A549 (cell line): Measurements from ENCODE around the gene DLG2. TPM values are rescaled to one million over a fixed set of nuclear protein-coding genes. Genes with fewer than 3 reads are reported as not detected.

Experiments used
- ATAC-seq, 2 experiments: fragments of 200-7000 bp in 1 of 2; fragments of >200 bp in 1 of 2; cut with Nextera tagmentation in 1 of 2; cut with Tn5 transposase in 1 of 2; 3 replicates each; pipeline versions ENCODE4 v1.8.0 to v1.9.1; 2018 to 2020; ENCODE audit warnings: mild to moderate bottlenecking in 1 of 2, moderate library complexity in 1 of 2
- CTCF ChIA-PET: fragments of 300-600 bp; sonication (Branson Sonifier 250); formaldehyde crosslinking; extraction: SDS; loops from one replicate; lab custom pipeline; 2021; ENCODE audit warnings: antibody characterized with exemption, inconsistent platforms; lab: Yijun Ruan, JAX
- POLR2A ChIA-PET: fragments of 350-600 bp; formaldehyde crosslinking; extraction: SDS; loops from one replicate; lab custom pipeline; 2021; ENCODE audit warnings: antibody characterized with exemption, inconsistent platforms; lab: Yijun Ruan, JAX
- DNase-seq, 2 experiments: peaks; one replicate each; pipeline versions ENCODE4 v3.0.0 to v3.0.0-alpha.2; 2011 to 2016; ENCODE audit warnings: low read depth in 1 of 2, low spot score in 1 of 2
- FAIRE-seq: peaks from 2 replicates; lab custom pipeline; 2011; peaks lifted over from hg19 to GRCh38; lab: Jason Lieb, UNC
- H3K27ac ChIP-seq, 2 experiments: fragments of >200 bp; sonication (Bioruptor Twin); formaldehyde crosslinking; 3 replicates each; pipeline ENCODE4 v1.5.1; 2016 to 2017
- H3K4me1 ChIP-seq: fragments of >200 bp; sonication (Bioruptor Twin); formaldehyde crosslinking; 3 replicates; pipeline ENCODE4 v1.6.1; 2016
- H3K4me2 ChIP-seq: fragments of >200 bp; sonication (Bioruptor Twin); formaldehyde crosslinking; 3 replicates; pipeline ENCODE4 v1.6.1; 2016
- H3K4me3 ChIP-seq: fragments of >200 bp; sonication (Bioruptor Twin); formaldehyde crosslinking; 3 replicates; pipeline ENCODE4 v1.5.1; 2016
- H3K9me3 ChIP-seq: fragments of >200 bp; sonication (Bioruptor Twin); formaldehyde crosslinking; 3 replicates; pipeline ENCODE4 v1.6.1; 2016
- CBX2 ChIP-seq: fragments of 200-600 bp; sonication (generic); IDR thresholded peaks from 2 replicates; pipeline ENCODE4 v1.6.1; 2016; ENCODE audit warnings: low read depth, mild to moderate bottlenecking, borderline replicate concordance
- CBX8 ChIP-seq: fragments of 200-600 bp; sonication (generic); IDR thresholded peaks from 2 replicates; pipeline ENCODE4 v1.6.1; 2016
- CHD2 ChIP-seq: fragments of 150-350 bp; IDR thresholded peaks from 2 replicates; pipeline ENCODE4 v1.6.1; 2014; ENCODE audit warnings: low read length; ENCODE audit not compliant: partially characterized antibody
- HDAC2 ChIP-seq: fragments of 200-600 bp; sonication (generic); IDR thresholded peaks from 2 replicates; pipeline ENCODE4 v1.6.1; 2016
- HEYL ChIP-seq: fragments of 250-450 bp; sonication (Bioruptor Pico); IDR thresholded peaks from 2 replicates; pipeline ENCODE4 v1.8.0; 2021; ENCODE audit warnings: mild to moderate bottlenecking, moderate library complexity
- JUN ChIP-seq, 2 experiments: fragments of >200 bp; sonication (Bioruptor Twin); formaldehyde crosslinking; IDR thresholded peaks; 2 replicates in 1 of 2; 3 replicates in 1 of 2; pipeline ENCODE4 v1.6.1; 2016 to 2017
- KDM1A ChIP-seq: fragments of 200-600 bp; sonication (generic); IDR thresholded peaks from 2 replicates; pipeline ENCODE4 v1.6.1; 2016; ENCODE audit warnings: low read depth, mild to moderate bottlenecking
- KDM5A ChIP-seq: fragments of 200-600 bp; sonication (generic); IDR thresholded peaks from 2 replicates; pipeline ENCODE4 v1.6.1; 2016; ENCODE audit warnings: antibody characterized with exemption, mild to moderate bottlenecking
- NFE2L2 ChIP-seq: fragments of 150-350 bp; conservative IDR thresholded peaks from 2 replicates; pipeline ENCODE4 v1.6.1; 2014; ENCODE audit warnings: low read length
- NR3C1 ChIP-seq: fragments of >200 bp; sonication (Bioruptor Twin); formaldehyde crosslinking; IDR thresholded peaks from 3 replicates; pipeline ENCODE4 v1.6.1; 2017
- POLR2AphosphoS2 ChIP-seq: conservative IDR thresholded peaks from 2 replicates; pipeline ENCODE4 v1.6.1; 2012; ENCODE audit warnings: low read length, improper control_type of control experiment, inconsistent platforms
- RARB ChIP-seq: fragments of 250-450 bp; sonication (Bioruptor Pico); IDR thresholded peaks from 2 replicates; pipeline ENCODE4 v1.8.0; 2021; ENCODE audit warnings: mild to moderate bottlenecking, moderate library complexity
- RCOR1 ChIP-seq: fragments of 150-350 bp; IDR thresholded peaks from 2 replicates; pipeline ENCODE4 v1.6.1; 2014; ENCODE audit warnings: antibody characterized with exemption, low read length, low read depth
- RNF2 ChIP-seq: fragments of 200-600 bp; sonication (generic); IDR thresholded peaks from 2 replicates; pipeline ENCODE4 v1.6.1; 2016; ENCODE audit warnings: low read depth, mild to moderate bottlenecking, antibody characterized with exemption, moderate library complexity, borderline replicate concordance
- SMC3 ChIP-seq: fragments of >200 bp; sonication (Bioruptor Twin); formaldehyde crosslinking; IDR thresholded peaks from 3 replicates; pipeline ENCODE4 v1.6.1; 2018; ENCODE audit warnings: inconsistent platforms
- SREBF2 ChIP-seq: fragments of 450-650 bp; IDR thresholded peaks from 2 replicates; pipeline ENCODE4 v1.6.1; 2014; ENCODE audit warnings: mild to moderate bottlenecking, moderate library complexity
- ZSCAN20 ChIP-seq: fragments of 250-450 bp; sonication (Bioruptor Pico); IDR thresholded peaks from 2 replicates; pipeline ENCODE4 v1.8.0; 2022; ENCODE audit warnings: mild to moderate bottlenecking, moderate library complexity
- WGBS: methylation state at CpG from one replicate; pipeline ENCODE4 v1.1.6; 2017; ENCODE audit errors: missing lambda C conversion rate; 5-methylcytosine and 5-hydroxymethylcytosine counted together
- polyA plus RNA-seq, 4 experiments: library from polyadenylated mRNA; depleted of rRNA in 3 of 4; stranded (reverse); fragments of >200 nt; fragmentation: RNase III in 1 of 4; extraction: RNeasy Plus Mini Kit Qiagen cat#74134 plus additional on column Dnase treatment in 1 of 4; gene quantifications; 2 replicates in 3 of 4; 3 replicates in 1 of 4; pipeline ENCODE4 v1.2.3, GENCODE V29; 2011 to 2017
- TF ChIP-seq, protein P1 (sequence below): IDR thresholded peaks from 2 replicates; pipeline ENCODE4 v1.6.1; 2012
- TF ChIP-seq, protein P2 (sequence below): fragments of 200-600 bp; sonication (generic); IDR thresholded peaks from 2 replicates; pipeline ENCODE4 v1.6.1; 2016; ENCODE audit warnings: antibody characterized with exemption, mild to moderate bottlenecking, moderate library complexity
- TF ChIP-seq, protein P3 (sequence below): fragments of >200 bp; sonication (Bioruptor Twin); formaldehyde crosslinking; IDR thresholded peaks from 2 replicates; pipeline ENCODE4 v1.6.1; 2016
- TF ChIP-seq, protein P4 (sequence below): fragments of >200 bp; sonication (Bioruptor Twin); formaldehyde crosslinking; IDR thresholded peaks from 3 replicates; pipeline ENCODE4 v1.6.1; 2016

The DLG2 gene
- polyA plus RNA-seq, 2 of the 4 experiments (the other 2 are of a cell fraction), result 0.26 to 0.79 TPM

DNA sequence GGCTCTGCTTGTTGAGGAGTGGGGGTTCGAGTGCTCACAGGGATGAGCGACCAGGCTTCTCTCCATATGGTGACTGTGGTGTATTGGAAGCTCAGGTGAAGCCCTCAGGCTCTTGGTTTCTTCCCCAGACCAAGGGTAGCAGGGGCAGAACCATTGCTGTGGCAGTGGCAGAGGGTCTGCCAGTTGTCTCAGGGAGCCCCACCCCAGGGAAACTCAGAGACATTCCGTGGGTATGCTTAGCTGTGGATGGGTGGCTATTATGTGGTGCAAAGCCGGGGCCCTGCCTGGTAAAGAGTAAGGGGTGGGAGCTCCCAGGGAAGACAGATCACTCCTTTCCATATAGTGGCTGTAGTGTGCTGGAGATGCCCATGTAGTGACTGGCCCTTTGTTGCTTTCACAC lies 167.8 kb downstream of the DLG2 start:
- H3K4me1 ChIP-seq, result no peaks in the 10 kb centered on the region
- FAIRE-seq, result no peak
- WGBS, result 6% methylated on average over 4 of the region's 4 CpGs
- CTCF ChIA-PET, result no interaction called here
- TF ChIP-seq HEYL, result no peak
- ATAC-seq, result no peak
- POLR2A ChIA-PET, result no interaction called here
- H3K27ac ChIP-seq, result no peak overlapping the region
- H3K9me3 ChIP-seq, result no peaks in the 10 kb centered on the region
- H3K4me2 ChIP-seq, result no peak overlapping the region
- DNase-seq, result no peak
- H3K4me3 ChIP-seq, result no peak overlapping the region

DNA sequence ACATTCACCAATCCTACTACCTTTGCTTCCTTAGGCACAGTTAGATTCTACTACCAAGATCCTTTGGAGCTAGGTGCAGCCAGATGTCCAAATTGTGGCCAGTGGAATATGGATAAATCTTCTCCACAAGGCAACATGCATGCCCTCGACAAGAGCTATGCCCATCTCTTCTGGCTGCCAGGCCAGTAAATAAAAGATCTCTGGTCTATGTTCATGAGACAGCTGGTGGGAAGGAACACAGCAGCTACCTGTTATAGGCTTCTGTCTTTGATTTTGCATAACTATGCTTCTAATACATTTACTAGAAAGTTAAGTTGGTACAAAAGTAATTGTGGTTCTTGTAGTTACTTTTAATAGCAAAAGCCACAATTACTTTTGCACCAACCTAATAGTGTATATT lies 182.7 kb downstream of the DLG2 start:
- FAIRE-seq, result no peak
- no peaks in the 10 kb centered on the region for H3K9me3 ChIP-seq
- POLR2A ChIA-PET, result no interaction called here
- no peak for ATAC-seq
- no peaks in the 10 kb centered on the region for H3K4me1 ChIP-seq
- H3K4me3 ChIP-seq, result no peak overlapping the region
- no peak overlapping the region for H3K4me2 ChIP-seq
- DNase-seq, result no peak
- no peak for TF ChIP-seq POLR2AphosphoS2
- TF ChIP-seq, protein P1, sequence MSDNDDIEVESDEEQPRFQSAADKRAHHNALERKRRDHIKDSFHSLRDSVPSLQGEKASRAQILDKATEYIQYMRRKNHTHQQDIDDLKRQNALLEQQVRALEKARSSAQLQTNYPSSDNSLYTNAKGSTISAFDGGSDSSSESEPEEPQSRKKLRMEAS, result no peak
- no peak for TF ChIP-seq CHD2
- 0% methylated on average over 1 of the region's 1 CpG for WGBS
- CTCF ChIA-PET, result no interaction called here
- H3K27ac ChIP-seq, result no peak overlapping the region

DNA sequence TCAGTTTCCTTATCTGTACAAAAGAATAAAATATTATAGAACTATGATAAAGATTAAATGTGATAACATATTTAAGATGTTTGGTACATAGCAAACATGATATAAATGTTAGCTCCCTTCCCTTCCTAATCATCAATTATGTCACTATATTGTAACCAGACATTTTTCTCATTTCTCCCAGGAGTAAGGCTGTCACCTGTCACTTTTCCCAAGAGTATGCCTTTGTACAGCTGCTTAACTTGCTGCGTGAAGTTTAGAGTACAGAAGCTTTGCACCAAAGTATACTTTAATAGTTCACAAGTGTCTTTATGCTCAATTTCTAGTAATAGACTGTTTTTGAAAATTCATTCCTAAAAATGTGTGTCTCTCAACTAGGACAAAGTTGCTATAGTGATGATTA lies 186.9 kb downstream of the DLG2 start:
- H3K4me2 ChIP-seq, result no peak overlapping the region
- no peaks in the 10 kb centered on the region for H3K9me3 ChIP-seq
- ATAC-seq, result no peak
- ChIA-PET CTCF (no interaction called here), POLR2A (no interaction called here)
- no peak overlapping the region for H3K4me3 ChIP-seq
- no peak overlapping the region for H3K27ac ChIP-seq
- no peak for FAIRE-seq
- 15% methylated on average over 1 of the region's 1 CpG for WGBS
- DNase-seq, result no peak
- TF ChIP-seq, protein P2, sequence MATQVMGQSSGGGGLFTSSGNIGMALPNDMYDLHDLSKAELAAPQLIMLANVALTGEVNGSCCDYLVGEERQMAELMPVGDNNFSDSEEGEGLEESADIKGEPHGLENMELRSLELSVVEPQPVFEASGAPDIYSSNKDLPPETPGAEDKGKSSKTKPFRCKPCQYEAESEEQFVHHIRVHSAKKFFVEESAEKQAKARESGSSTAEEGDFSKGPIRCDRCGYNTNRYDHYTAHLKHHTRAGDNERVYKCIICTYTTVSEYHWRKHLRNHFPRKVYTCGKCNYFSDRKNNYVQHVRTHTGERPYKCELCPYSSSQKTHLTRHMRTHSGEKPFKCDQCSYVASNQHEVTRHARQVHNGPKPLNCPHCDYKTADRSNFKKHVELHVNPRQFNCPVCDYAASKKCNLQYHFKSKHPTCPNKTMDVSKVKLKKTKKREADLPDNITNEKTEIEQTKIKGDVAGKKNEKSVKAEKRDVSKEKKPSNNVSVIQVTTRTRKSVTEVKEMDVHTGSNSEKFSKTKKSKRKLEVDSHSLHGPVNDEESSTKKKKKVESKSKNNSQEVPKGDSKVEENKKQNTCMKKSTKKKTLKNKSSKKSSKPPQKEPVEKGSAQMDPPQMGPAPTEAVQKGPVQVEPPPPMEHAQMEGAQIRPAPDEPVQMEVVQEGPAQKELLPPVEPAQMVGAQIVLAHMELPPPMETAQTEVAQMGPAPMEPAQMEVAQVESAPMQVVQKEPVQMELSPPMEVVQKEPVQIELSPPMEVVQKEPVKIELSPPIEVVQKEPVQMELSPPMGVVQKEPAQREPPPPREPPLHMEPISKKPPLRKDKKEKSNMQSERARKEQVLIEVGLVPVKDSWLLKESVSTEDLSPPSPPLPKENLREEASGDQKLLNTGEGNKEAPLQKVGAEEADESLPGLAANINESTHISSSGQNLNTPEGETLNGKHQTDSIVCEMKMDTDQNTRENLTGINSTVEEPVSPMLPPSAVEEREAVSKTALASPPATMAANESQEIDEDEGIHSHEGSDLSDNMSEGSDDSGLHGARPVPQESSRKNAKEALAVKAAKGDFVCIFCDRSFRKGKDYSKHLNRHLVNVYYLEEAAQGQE, result no peak
- TF ChIP-seq, protein P1, result no peak
- no peaks in the 10 kb centered on the region for H3K4me1 ChIP-seq

DNA sequence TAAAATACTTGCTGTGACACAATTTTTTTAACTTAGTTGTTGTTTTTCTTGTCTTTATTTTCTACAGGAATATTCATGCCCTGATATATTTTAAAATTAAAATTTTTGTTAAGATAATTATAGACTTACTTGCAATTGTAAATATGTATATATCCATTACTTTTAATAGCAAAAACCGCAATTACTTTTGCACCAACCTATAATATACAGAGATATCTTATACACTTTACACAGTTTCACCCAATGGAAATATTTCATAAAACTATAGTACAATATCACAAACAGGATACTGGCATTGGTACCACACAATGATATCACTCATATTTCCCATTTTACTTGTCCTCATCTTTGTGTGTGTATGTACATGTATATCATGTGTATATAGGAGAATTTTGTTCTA lies 188.8 kb downstream of the DLG2 start:
- no peak for DNase-seq
- H3K4me3 ChIP-seq, result no peak overlapping the region
- ChIA-PET POLR2A (no interaction called here), CTCF (no interaction called here)
- no peak overlapping the region for H3K27ac ChIP-seq
- WGBS, result 3% methylated on average over 1 of the region's 1 CpG
- H3K4me2 ChIP-seq, result no peak overlapping the region
- no peaks in the 10 kb centered on the region for H3K9me3 ChIP-seq
- no peaks in the 10 kb centered on the region for H3K4me1 ChIP-seq
- TF ChIP-seq HEYL (no peak), NR3C1 (no peak), SMC3 (no peak), KDM5A (no peak), JUN (IDR thresholded peaks at IDR 0.05) (no peak), RARB (CRISPR knock-in tag) (no peak), KDM1A (no peak), RNF2 (no peak), CBX8 (no peak), CBX2 (no peak), RCOR1 (no peak), NFE2L2 (no peak), HDAC2 (no peak), SREBF2 (no peak), ZSCAN20 (no peak)
- TF ChIP-seq, protein P3, sequence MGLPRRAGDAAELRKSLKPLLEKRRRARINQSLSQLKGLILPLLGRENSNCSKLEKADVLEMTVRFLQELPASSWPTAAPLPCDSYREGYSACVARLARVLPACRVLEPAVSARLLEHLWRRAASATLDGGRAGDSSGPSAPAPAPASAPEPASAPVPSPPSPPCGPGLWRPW, result no peak
- TF ChIP-seq, protein P4, sequence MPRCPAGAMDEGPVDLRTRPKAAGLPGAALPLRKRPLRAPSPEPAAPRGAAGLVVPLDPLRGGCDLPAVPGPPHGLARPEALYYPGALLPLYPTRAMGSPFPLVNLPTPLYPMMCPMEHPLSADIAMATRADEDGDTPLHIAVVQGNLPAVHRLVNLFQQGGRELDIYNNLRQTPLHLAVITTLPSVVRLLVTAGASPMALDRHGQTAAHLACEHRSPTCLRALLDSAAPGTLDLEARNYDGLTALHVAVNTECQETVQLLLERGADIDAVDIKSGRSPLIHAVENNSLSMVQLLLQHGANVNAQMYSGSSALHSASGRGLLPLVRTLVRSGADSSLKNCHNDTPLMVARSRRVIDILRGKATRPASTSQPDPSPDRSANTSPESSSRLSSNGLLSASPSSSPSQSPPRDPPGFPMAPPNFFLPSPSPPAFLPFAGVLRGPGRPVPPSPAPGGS, result no peak
- TF ChIP-seq, protein P2, result no peak
- FAIRE-seq, result no peak
- ATAC-seq, result no peak
